Fibroblast of lung (primary cell): Measurements from ENCODE around the gene EXOSC3.

Source experiments
- CTCF ChIP-seq, 2 donors: IDR thresholded peaks in 1 of 2; conservative IDR thresholded peaks in 1 of 2; 1 replicate in 1 of 2; 2 replicates in 1 of 2; pipeline ENCODE4 v1.5.1; 2011 to 2012; ENCODE audit warnings: low read length in 2 of 2, control low read depth in 1 of 2, inconsistent platforms in 1 of 2, low read depth in 1 of 2, mild to moderate bottlenecking in 1 of 2
- EZH2 ChIP-seq: IDR thresholded peaks from 2 replicates; pipeline ENCODE4 v1.5.1; 2012; ENCODE audit warnings: low read length, control low read depth, mild to moderate bottlenecking; ENCODE audit errors: missing control alignments

GRCh38 chr9:37752642-37753488 is 32.0 kb downstream of the EXOSC3 start:
- TF ChIP-seq CTCF (conservative IDR thresholded peaks at IDR 0.05 in 1 of 2, IDR thresholded peaks at IDR 0.05 in 1 of 2; ENCODE audit: low read depth in 1 of 2, low read length in 2 of 2) = no peak
- no peak for TF ChIP-seq EZH2
